Gastroesophageal sphincter (tissue), 4 donors: ENCODE data around the gene NTSR1. TPM values are rescaled to one million over a fixed set of nuclear protein-coding genes. Genes with fewer than 3 reads are reported as not detected.

Experiments used
- ATAC-seq: fragments of 150-250 bp; one replicate; pipeline ENCODE4 v1.9.1; 2016; ENCODE audit warnings: mild to moderate bottlenecking, moderate library complexity
- H3K27ac ChIP-seq, 4 donors: fragments of 200-600 bp; sonication (generic) in 3 of 4; 1 replicate in 3 of 4; 2 replicates in 1 of 4; pipeline ENCODE4 v1.5.1; 2016 to 2019
- H3K27me3 ChIP-seq: fragments of 200-600 bp; sonication (generic); one replicate; pipeline ENCODE4 v1.5.1; 2019
- H3K36me3 ChIP-seq, 2 donors: fragments of 200-600 bp; sonication (generic); one replicate each; pipeline ENCODE4 v1.5.1; 2019; ENCODE audit warnings: control low read depth in 1 of 2
- H3K4me1 ChIP-seq, 3 donors: fragments of 200-600 bp; sonication (generic); 1 replicate in 2 of 3; 2 replicates in 1 of 3; pipeline ENCODE4 v1.5.1; 2016 to 2019; ENCODE audit warnings: control low read depth in 2 of 3
- H3K4me3 ChIP-seq, 2 donors: fragments of 200-600 bp; sonication (generic); one replicate each; pipeline ENCODE4 v1.5.1; 2019; ENCODE audit warnings: mild to moderate bottlenecking in 1 of 2, moderate library complexity in 1 of 2
- H3K9me3 ChIP-seq, 3 donors: fragments of 200-600 bp; sonication (generic); one replicate each; pipeline ENCODE4 v1.5.1; 2017 to 2019; ENCODE audit warnings: control low read depth in 2 of 3
- CTCF ChIP-seq, 4 experiments: fragments of 200-600 bp in 2 of 4; fragments of 450-650 bp in 2 of 4; sonication (generic) in 1 of 4; IDR thresholded peaks; one replicate each; pipeline ENCODE4 v1.5.1; 2017 to 2019; ENCODE audit warnings: antibody characterized with exemption in 4 of 4, mild to moderate bottlenecking in 2 of 4, moderate library complexity in 2 of 4
- EP300 ChIP-seq: sonication (generic); formaldehyde crosslinking; IDR thresholded peaks from one replicate; pipeline ENCODE4 v1.6.1; 2017; ENCODE audit warnings: antibody characterized with exemption, mild to moderate bottlenecking
- POLR2A ChIP-seq, 2 donors: fragments of 450-650 bp; IDR thresholded peaks; one replicate each; pipeline ENCODE4 v1.6.1; 2017; ENCODE audit warnings: antibody characterized with exemption in 2 of 2, mild to moderate bottlenecking in 2 of 2, moderate library complexity in 1 of 2
- POLR2AphosphoS5 ChIP-seq: sonication (generic); formaldehyde crosslinking; IDR thresholded peaks from one replicate; pipeline ENCODE4 v1.6.1; 2017; ENCODE audit warnings: antibody characterized with exemption
- WGBS, 2 donors: methylation state at CpG; one replicate each; pipeline ENCODE4 v1.1.5; 2018; ENCODE audit warnings: low coverage in 1 of 2; 5-methylcytosine and 5-hydroxymethylcytosine counted together
- total RNA-seq, 4 donors: library from RNA; depleted of rRNA; stranded (reverse); fragments of >200 nt; gene quantifications; one replicate each; pipeline ENCODE4 v1.1.0, GENCODE V29; 2016

NTSR1 gene
- total RNA-seq, 4 donors from 2014 or later, result 0.13 to 0.85 (median 0.19) TPM

GRCh38 chr20:62776692-62777527 lies 68.3 kb downstream of the NTSR1 start:
- Histone ChIP-seq H3K27me3 (peaks cover 37% of the 10 kb centered on the region), H3K36me3 (no peaks in the 10 kb centered on the region), H3K9me3 (no peaks in the 10 kb centered on the region), H3K27ac (no peak overlapping the region), H3K4me1 (peaks cover 0 to 22% (median 0%) of the 10 kb centered on the region in 3 donors), H3K4me3 (no peak overlapping the region)
- ATAC-seq, result no peak
- TF ChIP-seq POLR2A (IDR thresholded peaks at IDR 0.05), result no peak
- no peak for TF ChIP-seq EP300
- TF ChIP-seq CTCF (IDR thresholded peaks at IDR 0.05), result no peak
- TF ChIP-seq POLR2AphosphoS5, result no peak
- 63 to 85% methylated on average over 7 to 9 of the region's 14 CpGs for WGBS, 2 donors

- no peak for TF ChIP-seq POLR2A (IDR thresholded peaks at IDR 0.05)
- TF ChIP-seq EP300, result no peak
- ATAC-seq, result no peak
- no peaks in the 10 kb centered on the region for H3K9me3 ChIP-seq
- H3K4me3 ChIP-seq, result no peak overlapping the region
- H3K27me3 ChIP-seq, result peaks cover 37% of the 10 kb centered on the region
- no CpG with 5 or more reads among the region's 8 CpGs for WGBS, 2 donors
- H3K4me1 ChIP-seq, result peaks cover 0 to 18% (median 0%) of the 10 kb centered on the region in 3 donors
- H3K36me3 ChIP-seq, result no peaks in the 10 kb centered on the region
- H3K27ac ChIP-seq, result no peak overlapping the region
These were observed 68.8 kb downstream of the NTSR1 start for GRCh38 chr20:62777528-62777830.

DNA sequence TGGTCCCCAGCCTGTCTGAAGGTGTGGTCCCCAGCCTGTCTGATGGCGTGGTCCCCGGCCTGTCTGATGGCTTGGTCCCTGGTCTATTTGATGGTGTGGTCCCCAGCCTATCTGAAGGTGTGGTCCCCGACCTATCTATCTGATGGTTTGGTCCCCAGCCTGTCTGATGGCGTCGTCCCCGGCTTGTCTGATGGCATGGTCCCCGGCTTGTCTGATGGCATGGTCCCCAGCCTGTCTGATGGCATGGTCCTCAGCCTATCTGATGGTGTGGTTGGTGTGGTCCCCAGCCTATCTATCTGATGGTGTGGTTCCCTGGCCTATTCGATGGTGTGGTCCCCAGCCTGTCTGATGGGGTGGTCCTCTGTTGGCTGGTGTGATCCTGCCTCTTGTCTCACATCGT lies 69.4 kb downstream of the NTSR1 start:
- H3K36me3 ChIP-seq, result no peaks in the 10 kb centered on the region
- H3K9me3 ChIP-seq, result no peaks in the 10 kb centered on the region
- peaks cover 37% of the 10 kb centered on the region for H3K27me3 ChIP-seq
- no peak for TF ChIP-seq POLR2A (IDR thresholded peaks at IDR 0.05)
- no peak for TF ChIP-seq CTCF (IDR thresholded peaks at IDR 0.05)
- TF ChIP-seq POLR2AphosphoS5, result no peak
- TF ChIP-seq EP300, result no peak
- H3K4me3 ChIP-seq, result no peak overlapping the region
- H3K27ac ChIP-seq, result no peak overlapping the region
- WGBS, 2 donors, result 80 to 84% methylated on average over 2 to 4 of the region's 9 CpGs
- no peak for ATAC-seq
- peaks cover 0 to 17% (median 0%) of the 10 kb centered on the region in 3 donors for H3K4me1 ChIP-seq

DNA sequence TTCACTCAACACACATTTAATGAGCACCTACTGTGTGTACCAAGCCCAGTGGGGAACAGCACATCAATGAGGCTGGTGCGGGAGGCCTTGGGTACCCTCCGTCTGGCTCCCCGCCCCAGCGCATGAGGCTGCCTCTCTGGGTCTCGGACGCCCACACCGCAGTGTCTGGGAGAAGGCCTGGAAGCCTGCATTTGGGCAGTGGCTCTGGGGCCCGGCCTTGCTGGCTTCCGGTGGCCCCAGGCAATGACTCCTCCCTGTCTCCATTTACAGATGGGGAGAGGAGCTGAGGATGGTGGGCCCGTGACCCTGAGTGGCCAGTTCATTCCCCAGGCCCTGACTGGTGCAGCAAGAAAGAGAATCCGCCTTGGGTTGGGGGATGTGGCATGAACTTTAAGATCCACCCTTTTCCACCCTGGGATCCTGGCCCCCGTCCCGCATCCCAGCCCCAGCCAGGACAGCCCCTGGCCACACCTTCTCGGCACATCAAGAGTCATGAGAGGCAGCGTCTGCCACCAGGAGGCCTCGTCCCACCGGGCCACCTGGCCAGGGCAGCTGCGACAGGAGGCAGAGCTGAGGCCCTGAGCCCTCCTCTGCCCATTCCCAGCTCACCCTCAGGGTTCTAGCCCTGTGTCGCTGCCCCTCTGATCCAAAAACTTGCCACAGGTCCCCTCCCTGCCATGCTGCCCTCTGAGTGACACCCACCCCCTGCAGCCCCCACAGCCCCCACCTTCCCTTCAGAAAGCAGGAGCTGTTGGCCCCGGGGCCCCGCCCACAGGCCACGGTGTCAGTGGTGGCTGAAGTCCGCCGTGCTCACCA lies 70.2 kb downstream of the NTSR1 start:
- WGBS, 2 donors, result 56% methylated on average over 3 of the region's 24 CpGs; no CpG with 5 or more reads in 1 of the 2 donors
- no peaks in the 10 kb centered on the region for H3K36me3 ChIP-seq
- no peak overlapping the region for H3K4me3 ChIP-seq
- TF ChIP-seq EP300 (no peak), POLR2AphosphoS5 (no peak), POLR2A (IDR thresholded peaks at IDR 0.05) (no peak), CTCF (IDR thresholded peaks at IDR 0.05) (no peak)
- H3K4me1 ChIP-seq, result peaks cover 0 to 14% (median 0%) of the 10 kb centered on the region in 3 donors
- H3K27ac ChIP-seq, result no peak overlapping the region
- peaks cover 37% of the 10 kb centered on the region for H3K27me3 ChIP-seq
- no peak for ATAC-seq
- H3K9me3 ChIP-seq, result no peaks in the 10 kb centered on the region

GRCh38 chr20:62779417-62779685 lies 70.7 kb downstream of the NTSR1 start:
- ATAC-seq, result no peak
- Histone ChIP-seq H3K27me3 (peaks cover 39% of the 10 kb centered on the region), H3K27ac (no peak overlapping the region), H3K4me3 (no peak overlapping the region), H3K4me1 (peaks cover 0 to 9% (median 0%) of the 10 kb centered on the region in 3 donors), H3K36me3 (no peaks in the 10 kb centered on the region), H3K9me3 (no peaks in the 10 kb centered on the region)
- TF ChIP-seq POLR2A (IDR thresholded peaks at IDR 0.05), result no peak
- 73% methylated on average over 3 of the region's 7 CpGs; no CpG with 5 or more reads in 1 of the 2 donors for WGBS, 2 donors

DNA sequence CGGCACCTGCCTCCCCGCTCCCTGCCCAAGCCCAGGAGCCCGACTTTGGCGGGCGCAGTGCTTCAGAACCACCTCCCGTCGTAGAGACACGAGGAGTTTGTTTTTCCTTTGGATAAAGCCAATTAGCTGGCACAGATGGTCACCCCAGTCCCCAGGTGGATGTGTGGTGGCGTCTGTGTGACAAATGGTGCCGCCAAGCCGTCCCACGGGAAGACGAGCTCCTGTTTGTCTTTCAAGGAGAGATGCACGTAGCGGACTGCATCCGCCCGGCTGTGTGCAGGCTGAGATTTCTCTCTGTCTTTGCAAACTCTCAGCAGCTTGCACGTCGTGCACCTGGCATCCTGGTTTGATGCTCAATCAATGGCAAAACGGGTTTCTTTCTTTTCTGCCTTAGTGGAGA lies 71.6 kb downstream of the NTSR1 start:
- H3K36me3 ChIP-seq, result no peaks in the 10 kb centered on the region
- H3K4me3 ChIP-seq, result no peak overlapping the region
- H3K27me3 ChIP-seq, result peaks cover 44% of the 10 kb centered on the region
- WGBS, 2 donors, result 65 to 80% methylated on average over 15 to 16 of the region's 20 CpGs
- no peak overlapping the region for H3K27ac ChIP-seq
- peaks cover 0 to 9% (median 0%) of the 10 kb centered on the region in 3 donors for H3K4me1 ChIP-seq
- no peaks in the 10 kb centered on the region for H3K9me3 ChIP-seq
- no peak for ATAC-seq
- TF ChIP-seq POLR2AphosphoS5, result no peak
- TF ChIP-seq POLR2A (IDR thresholded peaks at IDR 0.05), result no peak
